Skeletal muscle satellite cell (primary cell): ENCODE measurements around the gene PCOLCE2.
A peak's percentile ranks its signal among the peaks of the same experiment; 100 is the strongest.

ENCODE experiments used
- H3K27me3 ChIP-seq: 2 replicates; pipeline ENCODE4 v1.7.0; 2013; ENCODE audit warnings: low read length; ENCODE audit not compliant: control insufficient read depth, insufficient read depth
- H3K36me3 ChIP-seq: 2 replicates; pipeline ENCODE4 v1.7.0; 2013; ENCODE audit warnings: mild to moderate bottlenecking, control low read depth, low read length; ENCODE audit not compliant: insufficient read depth
- H3K4me1 ChIP-seq: 2 replicates; pipeline ENCODE4 v1.7.0; 2013; ENCODE audit warnings: low read length; ENCODE audit not compliant: control insufficient read depth, insufficient read depth
- H3K4me2 ChIP-seq: 2 replicates; pipeline ENCODE4 v1.7.0; 2013; ENCODE audit warnings: mild to moderate bottlenecking, low read length
- H3K4me3 ChIP-seq: 2 replicates; pipeline ENCODE4 v1.7.0; 2013; ENCODE audit warnings: low read length
- H3K9ac ChIP-seq: 2 replicates; pipeline ENCODE4 v1.7.0; 2013; ENCODE audit warnings: mild to moderate bottlenecking, low read depth, low read length, moderate library complexity
- H3K9me3 ChIP-seq: replicated peaks from 2 replicates; pipeline ENCODE4 v1.7.0; 2013; ENCODE audit warnings: mild to moderate bottlenecking, control low read depth, low read length

Gene PCOLCE2

DNA sequence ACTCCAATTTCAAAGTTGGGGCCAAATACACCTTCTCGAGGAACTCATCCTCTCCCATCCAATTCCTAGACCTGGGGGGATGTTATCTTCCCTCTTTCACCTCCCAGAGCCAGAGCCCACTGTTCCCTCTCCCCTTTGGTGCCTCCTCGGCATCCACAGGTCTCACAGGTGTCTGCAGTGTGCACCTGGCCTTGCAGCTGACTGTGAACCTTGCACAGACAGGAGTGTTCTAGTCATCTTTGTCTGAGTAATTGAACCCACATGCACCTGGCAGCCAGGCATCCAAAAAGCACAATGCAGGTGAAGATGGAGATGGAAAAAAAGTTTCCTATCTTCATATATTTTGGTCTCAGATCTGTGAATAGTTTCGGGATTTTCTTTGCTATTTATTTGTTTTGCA is 30.8 kb downstream of the PCOLCE2 start:
- Histone ChIP-seq H3K27me3 (no peaks in the 10 kb centered on the region), H3K4me2 (no peak overlapping the region), H3K36me3 (no peaks in the 10 kb centered on the region), H3K9me3 (no peaks in the 10 kb centered on the region), H3K4me3 (no peak overlapping the region), H3K4me1 (peaks cover 11% of the 10 kb centered on the region), H3K9ac (no peak overlapping the region)

DNA sequence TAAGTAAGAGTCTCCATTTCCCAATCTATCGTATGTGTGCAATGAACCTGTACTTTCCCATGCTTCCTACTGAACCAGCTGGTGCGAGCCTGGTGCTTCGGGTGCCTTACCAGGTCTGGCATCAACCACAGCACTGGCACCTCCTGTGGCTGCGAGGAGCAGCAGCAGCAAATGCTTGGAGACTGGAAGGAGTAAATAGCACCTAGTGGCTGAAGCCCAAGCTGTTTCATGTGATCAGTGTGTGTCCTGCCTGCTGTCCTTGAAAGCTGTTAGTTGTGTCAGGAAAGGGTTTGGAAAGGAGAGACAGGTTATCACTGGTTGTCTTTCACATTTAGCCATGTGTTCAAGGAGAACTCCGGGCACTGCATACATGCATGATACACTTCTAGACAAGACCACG is 31.8 kb downstream of the PCOLCE2 start:
- no peaks in the 10 kb centered on the region for H3K36me3 ChIP-seq
- no peaks in the 10 kb centered on the region for H3K27me3 ChIP-seq
- no peak overlapping the region for H3K4me2 ChIP-seq
- H3K9ac ChIP-seq = no peak overlapping the region
- no peaks in the 10 kb centered on the region for H3K9me3 ChIP-seq
- no peak overlapping the region for H3K4me3 ChIP-seq
- H3K4me1 ChIP-seq = peaks cover 12% of the 10 kb centered on the region

GRCh38 chr3:142853270-142854168 is 35.4 kb downstream of the PCOLCE2 start:
- Histone ChIP-seq H3K27me3 (no peaks in the 10 kb centered on the region), H3K4me2 (peak overlapping the region; percentile 45), H3K9ac (no peak overlapping the region), H3K4me1 (peaks cover 40% of the 10 kb centered on the region), H3K9me3 (no peaks in the 10 kb centered on the region), H3K36me3 (no peaks in the 10 kb centered on the region), H3K4me3 (no peak overlapping the region)

DNA sequence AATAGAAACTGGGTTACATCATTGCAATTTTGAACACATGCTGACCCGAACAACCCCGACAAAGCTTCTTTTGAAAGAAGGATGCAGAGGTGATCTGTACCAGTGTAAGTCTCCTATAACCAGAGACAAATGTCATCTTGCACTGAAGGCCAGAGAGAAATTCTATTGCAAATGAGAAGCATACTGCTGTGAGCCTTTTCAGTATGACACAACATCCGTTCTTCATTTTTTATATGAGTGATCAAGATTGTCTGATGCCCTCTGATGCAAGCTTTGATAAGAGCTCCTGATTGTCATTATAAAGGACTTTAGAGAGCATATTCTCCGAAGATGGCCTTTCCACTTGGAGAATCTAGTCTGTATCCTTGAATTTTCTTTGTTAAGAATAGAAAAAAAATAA is 36.9 kb downstream of the PCOLCE2 start:
- Histone ChIP-seq H3K36me3 (no peaks in the 10 kb centered on the region), H3K27me3 (no peaks in the 10 kb centered on the region), H3K4me1 (peaks cover 40% of the 10 kb centered on the region), H3K9ac (no peak overlapping the region), H3K4me3 (no peak overlapping the region), H3K9me3 (no peaks in the 10 kb centered on the region), H3K4me2 (no peak overlapping the region)

- Histone ChIP-seq H3K4me2 (peak overlapping the region; percentile 44), H3K36me3 (no peaks in the 10 kb centered on the region), H3K4me3 (no peak overlapping the region), H3K9me3 (no peaks in the 10 kb centered on the region), H3K27me3 (no peaks in the 10 kb centered on the region), H3K9ac (no peak overlapping the region), H3K4me1 (peaks cover 40% of the 10 kb centered on the region)
Measured at GRCh38 chr3:142850395-142851023, 38.4 kb downstream of the PCOLCE2 start.

DNA sequence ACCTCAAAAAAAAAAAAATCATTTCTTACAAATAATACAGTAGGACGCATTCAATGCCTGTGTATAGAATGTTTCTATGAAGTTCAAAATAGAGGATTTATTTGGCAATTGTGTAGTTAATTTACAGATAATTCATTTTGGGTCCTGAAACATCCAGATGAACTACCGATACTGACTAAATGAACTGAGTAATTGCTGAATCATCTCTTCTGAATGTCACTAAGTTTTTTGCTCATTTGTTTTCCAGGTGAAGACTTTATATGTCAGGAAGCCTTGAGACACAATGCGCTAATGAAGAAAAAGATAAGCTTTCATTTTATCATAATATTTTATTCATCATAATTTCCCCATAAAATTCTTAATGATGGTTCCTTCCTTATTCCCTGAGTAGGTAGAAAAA is 39.7 kb downstream of the PCOLCE2 start:
- Histone ChIP-seq H3K9me3 (no peaks in the 10 kb centered on the region), H3K27me3 (no peaks in the 10 kb centered on the region), H3K4me3 (no peak overlapping the region), H3K4me2 (no peak overlapping the region), H3K4me1 (peaks cover 40% of the 10 kb centered on the region), H3K36me3 (no peaks in the 10 kb centered on the region), H3K9ac (no peak overlapping the region)

- H3K9me3 ChIP-seq = no peaks in the 10 kb centered on the region
Measured at GRCh38 chr3:142846779-142847577, 41.9 kb downstream of the PCOLCE2 start.

GRCh38 chr3:142844339-142844977 is 44.4 kb downstream of the PCOLCE2 start:
- Histone ChIP-seq H3K36me3 (no peaks in the 10 kb centered on the region), H3K4me1 (peaks cover 4% of the 10 kb centered on the region), H3K4me3 (no peak overlapping the region), H3K9ac (no peak overlapping the region), H3K4me2 (no peak overlapping the region), H3K9me3 (no peaks in the 10 kb centered on the region), H3K27me3 (no peaks in the 10 kb centered on the region)

More at GRCh38 chr3:142846779-142847577, 41.9 kb downstream of the PCOLCE2 start:
- H3K4me1 ChIP-seq = peaks cover 28% of the 10 kb centered on the region
- H3K27me3 ChIP-seq = no peaks in the 10 kb centered on the region
- no peaks in the 10 kb centered on the region for H3K36me3 ChIP-seq
- H3K4me3 ChIP-seq = no peak overlapping the region
- no peak overlapping the region for H3K9ac ChIP-seq
- H3K4me2 ChIP-seq = no peak overlapping the region

DNA sequence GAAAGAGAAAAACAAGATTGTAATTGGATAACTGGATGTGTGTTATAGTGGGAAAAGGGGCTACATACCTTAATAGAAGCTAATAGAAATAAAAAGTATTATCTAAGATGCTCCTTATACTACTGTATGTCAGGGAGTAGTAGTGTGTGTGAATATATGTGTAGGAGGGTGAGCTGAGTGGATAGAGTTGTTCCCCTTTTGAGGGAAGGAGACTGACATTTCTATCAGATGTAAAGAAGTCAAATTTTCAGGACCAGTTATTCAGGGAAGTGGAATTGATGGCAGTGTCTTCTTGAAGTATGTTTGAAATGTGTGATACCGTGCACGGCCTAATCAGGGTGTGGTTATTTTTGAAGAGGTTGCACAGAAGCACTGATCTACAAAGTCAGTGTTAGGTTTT is 49.1 kb downstream of the PCOLCE2 start:
- H3K9me3 ChIP-seq = no peaks in the 10 kb centered on the region
- no peak overlapping the region for H3K9ac ChIP-seq
- H3K4me1 ChIP-seq = no peaks in the 10 kb centered on the region
- H3K27me3 ChIP-seq = no peaks in the 10 kb centered on the region
- no peak overlapping the region for H3K4me2 ChIP-seq
- H3K36me3 ChIP-seq = no peaks in the 10 kb centered on the region
- H3K4me3 ChIP-seq = no peak overlapping the region

- Histone ChIP-seq H3K4me1 (no peaks in the 10 kb centered on the region), H3K4me2 (no peak overlapping the region), H3K27me3 (no peaks in the 10 kb centered on the region), H3K9ac (no peak overlapping the region), H3K9me3 (no peaks in the 10 kb centered on the region), H3K4me3 (no peak overlapping the region), H3K36me3 (no peaks in the 10 kb centered on the region)
Measured at GRCh38 chr3:142837526-142837925, 51.4 kb downstream of the PCOLCE2 start.

GRCh38 chr3:142828703-142829305 is 60.1 kb downstream of the PCOLCE2 start:
- Histone ChIP-seq H3K27me3 (no peaks in the 10 kb centered on the region), H3K4me2 (no peak overlapping the region), H3K9ac (no peak overlapping the region)

More at GRCh38 chr3:142828703-142829305, 60.1 kb downstream of the PCOLCE2 start:
- Histone ChIP-seq H3K4me3 (no peak overlapping the region), H3K9me3 (no peaks in the 10 kb centered on the region), H3K4me1 (no peaks in the 10 kb centered on the region), H3K36me3 (no peaks in the 10 kb centered on the region)
